HG03442 (cell line): ENCODE results near the gene PDE3B.
"Not testable (repeated sequence)": the region's sequence is repeated elsewhere in the genome, so short reads cannot be mapped to it uniquely, and the experiment has no call there.

ENCODE experiments used
- ATAC-seq: cut with Tn5 transposase; IDR thresholded peaks from one replicate; pipeline ENCODE4 v1.9.1; 2021; ENCODE audit warnings: mild to moderate bottlenecking, moderate library complexity; ENCODE audit not compliant: unreplicated experiment

PDE3B gene

DNA sequence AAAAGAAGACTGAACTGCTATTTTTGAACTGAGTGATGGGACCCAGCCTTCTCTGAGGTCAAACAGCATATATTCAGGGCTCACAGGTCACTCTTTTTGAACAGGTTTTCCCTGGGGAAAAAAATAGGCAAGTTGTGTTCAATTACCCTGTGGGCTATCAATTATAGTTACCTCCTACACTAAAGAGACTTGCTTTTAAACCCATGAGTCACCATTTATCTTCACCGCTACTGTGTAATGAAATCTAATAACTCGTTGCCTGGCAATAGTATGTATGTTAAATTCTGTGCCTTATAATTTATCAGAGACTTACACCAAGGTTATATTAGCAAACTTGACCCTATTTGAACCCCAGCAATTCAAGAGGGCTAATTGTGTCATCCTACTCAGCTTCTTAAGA lies 149.9 kb downstream of the PDE3B start:
- no peak for ATAC-seq

- not testable (repeated sequence) for ATAC-seq
Measured at GRCh38 chr11:14796028-14796427, 152.4 kb downstream of the PDE3B start.

- ATAC-seq: no peak
Measured at GRCh38 chr11:14803846-14804245, 160.2 kb downstream of the PDE3B start.

GRCh38 chr11:14809466-14809865 lies 165.9 kb downstream of the PDE3B start:
- ATAC-seq: no peak

GRCh38 chr11:14812757-14813156 lies 169.2 kb downstream of the PDE3B start:
- ATAC-seq: no peak

GRCh38 chr11:14813516-14813915 lies 169.9 kb downstream of the PDE3B start:
- ATAC-seq: no peak

GRCh38 chr11:14818779-14819178 lies 175.2 kb downstream of the PDE3B start:
- ATAC-seq: no peak

GRCh38 chr11:14819596-14819995 lies 176.0 kb downstream of the PDE3B start:
- ATAC-seq: no peak

GRCh38 chr11:14821031-14821430 lies 177.4 kb downstream of the PDE3B start:
- ATAC-seq: no peak

- ATAC-seq: no peak
Measured at GRCh38 chr11:14826600-14826999, 183.0 kb downstream of the PDE3B start.

GRCh38 chr11:14835496-14836492 lies 192.2 kb downstream of the PDE3B start:
- no peak for ATAC-seq

GRCh38 chr11:14842002-14842401 lies 198.4 kb downstream of the PDE3B start:
- no peak for ATAC-seq

DNA sequence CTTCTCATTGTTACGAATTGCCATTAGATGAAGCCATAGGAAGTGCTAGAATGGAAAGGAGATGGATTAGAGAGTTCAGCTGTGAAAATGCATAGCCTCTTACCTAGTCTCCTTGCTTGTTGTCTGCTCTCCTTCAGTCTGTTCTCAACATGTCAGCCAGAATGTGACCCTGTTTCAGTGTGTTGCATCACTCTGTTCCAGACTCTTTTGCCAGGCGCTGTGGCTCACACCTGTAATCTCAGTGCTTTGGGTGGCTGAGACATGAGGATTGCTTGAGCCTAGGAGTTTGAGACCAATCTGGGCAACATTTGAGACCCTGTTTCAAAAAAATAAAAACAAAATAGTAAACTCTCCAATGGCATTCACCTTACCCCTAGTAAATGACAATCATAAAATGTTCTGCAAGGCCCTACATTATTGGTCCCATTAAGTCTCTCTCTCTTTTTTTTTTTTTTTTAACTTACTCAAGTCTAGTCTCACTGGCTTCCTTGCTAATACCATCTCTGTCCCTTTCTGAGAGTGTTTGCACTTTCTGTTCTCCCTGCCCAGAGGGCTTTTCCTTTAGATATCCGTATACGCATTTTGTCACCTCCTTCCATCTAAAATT lies 209.1 kb downstream of the PDE3B start:
- no peak for ATAC-seq

DNA sequence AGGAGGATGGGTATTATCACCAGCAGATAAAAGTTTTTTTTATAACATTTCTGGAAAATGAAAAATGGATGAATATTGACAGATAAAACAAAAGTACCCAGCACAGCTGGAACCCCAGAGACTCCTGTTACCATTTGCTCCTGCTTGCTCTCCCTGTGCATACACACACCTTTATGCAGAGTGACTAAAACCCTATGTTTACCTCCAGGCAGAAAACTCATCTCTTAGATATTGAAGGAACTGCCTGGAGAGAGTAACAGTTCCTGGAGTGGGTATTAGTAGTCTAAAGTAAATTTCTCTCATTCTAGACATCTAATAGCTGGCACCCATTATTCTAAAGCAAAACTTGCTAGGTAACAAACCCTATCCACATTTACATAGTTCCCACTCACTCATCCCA lies 210.5 kb downstream of the PDE3B start:
- no peak for ATAC-seq

DNA sequence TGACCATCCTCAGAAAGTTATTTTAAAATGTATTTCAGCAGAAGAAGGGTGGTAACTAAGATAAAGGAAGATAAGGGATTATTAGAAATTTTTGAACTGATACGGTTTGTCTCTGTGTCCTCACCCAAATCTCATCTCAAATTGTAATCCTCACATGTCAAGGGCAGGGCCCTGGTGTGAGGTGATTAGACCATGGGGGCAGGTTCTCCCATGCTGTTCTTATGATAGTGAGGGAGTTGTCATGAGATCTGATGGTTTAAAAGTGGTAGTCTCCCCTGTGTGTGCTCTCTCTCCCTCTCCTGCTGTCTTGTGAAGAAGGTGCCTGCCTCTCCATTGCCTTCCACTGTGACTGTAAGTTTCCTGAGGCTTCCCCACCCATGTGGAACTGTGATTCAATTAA lies 212.3 kb downstream of the PDE3B start:
- no peak for ATAC-seq

DNA sequence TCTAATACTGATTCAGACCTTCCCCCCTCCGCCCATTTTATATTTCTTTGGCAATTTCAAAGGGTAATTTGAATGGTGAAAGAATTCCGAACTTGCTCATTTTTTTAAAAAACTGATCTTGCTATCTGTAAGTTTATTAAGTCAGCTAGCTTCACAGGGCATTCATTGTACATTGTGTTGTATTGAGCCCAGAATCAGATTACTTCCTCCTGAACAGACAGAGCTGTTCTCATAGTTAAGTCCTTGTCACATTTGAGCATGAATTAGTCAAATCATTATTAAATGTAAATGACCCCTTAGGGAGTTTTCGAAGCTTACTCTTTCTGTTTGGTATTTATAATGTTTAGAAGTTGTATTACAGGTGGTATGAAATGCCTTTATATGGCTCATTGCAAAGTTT lies 214.0 kb downstream of the PDE3B start:
- no peak for ATAC-seq

DNA sequence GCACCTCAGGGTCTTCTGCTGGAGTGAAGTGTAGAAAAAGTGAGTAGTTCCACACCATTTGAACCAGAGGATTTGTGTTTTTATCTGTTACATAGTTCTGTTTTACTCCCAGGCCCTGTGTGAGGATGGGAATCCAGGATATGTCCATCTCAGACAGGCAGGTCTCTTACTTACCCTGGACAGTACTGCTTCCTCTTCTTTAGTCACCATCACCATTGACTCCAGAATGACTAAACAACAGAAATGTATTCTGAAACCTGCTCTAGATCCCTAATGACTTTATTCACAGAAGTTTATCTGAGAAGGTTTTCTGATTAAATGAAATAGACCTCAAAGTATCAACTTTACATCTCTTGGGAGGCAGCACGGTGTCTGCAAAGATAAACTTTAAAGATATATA lies 214.8 kb downstream of the PDE3B start:
- no peak for ATAC-seq

GRCh38 chr11:14860511-14860910 lies 216.9 kb downstream of the PDE3B start:
- no peak for ATAC-seq

- no peak for ATAC-seq
Measured at GRCh38 chr11:14861680-14862079, 218.1 kb downstream of the PDE3B start.

DNA sequence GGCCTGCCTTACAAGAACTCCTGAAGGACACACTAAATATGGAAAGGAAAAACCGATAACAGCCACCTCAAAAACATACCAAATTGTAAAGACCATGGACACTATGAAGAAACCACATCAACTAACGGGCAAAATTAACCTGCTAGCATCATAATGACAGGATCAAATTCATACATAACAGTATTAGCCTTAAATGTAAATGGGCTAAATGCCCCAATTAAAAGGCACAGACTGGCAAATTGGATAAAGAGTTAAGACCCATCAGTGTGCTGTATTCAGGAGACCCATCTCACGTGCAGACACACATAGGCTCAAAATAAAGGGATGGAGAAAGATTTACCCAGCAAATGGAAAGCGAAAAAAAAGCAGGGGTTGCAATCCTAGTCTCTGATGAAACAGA lies 220.2 kb downstream of the PDE3B start:
- ATAC-seq: not testable (repeated sequence)

DNA sequence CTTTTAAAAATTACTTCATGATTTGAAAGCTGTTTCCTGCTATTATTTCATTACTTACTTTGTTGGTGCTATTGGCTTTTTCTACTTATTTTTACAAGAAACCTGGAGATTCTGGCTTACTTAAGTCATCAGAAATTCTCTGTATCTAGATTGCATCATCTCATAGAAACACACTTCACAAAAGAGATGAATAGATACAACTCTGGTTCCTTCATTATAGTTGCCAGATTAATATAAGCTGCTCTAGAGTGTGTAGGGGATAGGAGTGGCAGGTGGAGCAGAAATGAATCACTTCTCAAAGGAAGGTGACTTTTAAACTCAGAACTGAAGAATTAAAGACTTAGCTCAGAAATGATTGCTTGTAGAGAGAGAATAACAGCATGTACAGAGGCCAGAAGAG lies 228.4 kb downstream of the PDE3B start:
- no peak for ATAC-seq

DNA sequence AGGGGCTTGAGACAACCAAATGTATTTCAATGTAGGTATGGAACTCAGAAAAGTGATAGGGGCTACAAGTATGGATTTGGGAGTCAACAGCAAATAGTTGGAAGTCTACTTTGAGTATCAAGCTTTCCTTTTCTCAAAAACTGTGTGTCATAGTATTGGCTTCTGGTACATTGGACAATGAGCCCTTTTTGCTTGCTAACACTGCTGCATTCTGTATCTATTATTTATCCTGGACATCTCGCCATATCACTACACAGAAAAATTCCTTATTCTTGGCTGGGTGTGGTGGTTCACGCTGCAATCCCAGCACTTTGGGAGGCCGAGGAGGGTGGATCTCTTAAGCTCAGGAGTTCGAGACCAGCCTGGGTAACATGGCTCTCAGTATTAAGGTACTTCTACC lies 230.0 kb downstream of the PDE3B start:
- no peak for ATAC-seq
